Endothelial cell of umbilical vein (primary cell): ENCODE data around the gene SIGLEC15. TPM values are rescaled to one million over a fixed set of nuclear protein-coding genes. Genes with fewer than 3 reads are reported as not detected.

Source experiments
- BruUV-seq: library from RNA; stranded (reverse); fragments of 400-500 nt; replicated peaks from 2 replicates; lab custom pipeline; 2021; lab: Mats Ljungman, UMichigan
- CTCF ChIA-PET: fragments of 300-600, 350-600 bp; sonication (Branson Sonifier 250); formaldehyde crosslinking; loops from one replicate; lab custom pipeline; 2021; ENCODE audit warnings: antibody characterized with exemption, inconsistent platforms; lab: Charles Lee
- POLR2A ChIA-PET: fragments of 300-600, 350-600 bp; sonication (Branson Sonifier 250); formaldehyde crosslinking; loops from one replicate; lab custom pipeline; 2021; ENCODE audit warnings: antibody characterized with exemption, inconsistent platforms; lab: Charles Lee
- DNase-seq: peaks from one replicate; pipeline ENCODE4 v3.0.0-alpha.2; 2011; ENCODE audit warnings: low read depth, low spot score
- FAIRE-seq: peaks from 2 replicates; lab custom pipeline; 2011; peaks lifted over from hg19 to GRCh38; lab: Jason Lieb, UNC
- H2AFZ ChIP-seq: 2 replicates; pipeline ENCODE4 v1.6.0; 2012; ENCODE audit warnings: low read depth, low read length, control low read depth, inconsistent platforms
- H3K27ac ChIP-seq: 2 replicates; pipeline ENCODE4 v1.5.1; 2011; ENCODE audit warnings: low read depth, mild to moderate bottlenecking, control low read depth, low read length, moderate library complexity; ENCODE audit not compliant: insufficient read depth
- H3K27me3 ChIP-seq, 2 experiments: 2 replicates each; pipeline versions ENCODE4 v1.6.0 to v1.6.1; 2011; ENCODE audit warnings: low read length in 2 of 2, mixed read lengths in 1 of 2; ENCODE audit not compliant: control insufficient read depth in 2 of 2, insufficient read depth in 2 of 2
- H3K36me3 ChIP-seq, 2 experiments: 2 replicates in 1 of 2; 3 replicates in 1 of 2; pipeline ENCODE4 v1.5.1; 2011; ENCODE audit warnings: low read length in 2 of 2, mild to moderate bottlenecking in 1 of 2, moderate library complexity in 1 of 2; ENCODE audit not compliant: control insufficient read depth in 2 of 2, insufficient read depth in 2 of 2; ENCODE audit errors: extremely low read depth in 1 of 2
- H3K4me1 ChIP-seq: 3 replicates; pipeline ENCODE4 v1.5.1; 2011; ENCODE audit warnings: mild to moderate bottlenecking, low read length; ENCODE audit not compliant: control insufficient read depth, insufficient read depth; ENCODE audit errors: extremely low read depth
- H3K4me2 ChIP-seq: 2 replicates; pipeline ENCODE4 v1.6.1; 2011; ENCODE audit warnings: low read length, control low read depth, mixed read lengths; ENCODE audit not compliant: insufficient read depth
- H3K4me3 ChIP-seq, 3 experiments: fragments of 200-600 bp in 1 of 3; sonication (generic), shearing (Covaris generic) in 1 of 3; replicated peaks in 1 of 3; 2 replicates each; pipeline ENCODE4 v1.5.1; 2011 to 2016; ENCODE audit warnings: control low read depth in 3 of 3, low read length in 3 of 3, mild to moderate bottlenecking in 2 of 3, inconsistent platforms in 1 of 3, low read depth in 1 of 3, moderate library complexity in 1 of 3; ENCODE audit not compliant: insufficient read depth in 1 of 3
- H3K79me2 ChIP-seq: 2 replicates; pipeline ENCODE4 v1.6.0; 2012; ENCODE audit warnings: low read length, inconsistent platforms; ENCODE audit not compliant: control insufficient read depth, insufficient read depth
- H3K9ac ChIP-seq: replicated peaks from 2 replicates; pipeline ENCODE3; 2011; ENCODE audit warnings: low read length, control low read depth; ENCODE audit not compliant: insufficient read depth; ENCODE audit errors: extremely low read depth
- H3K9me1 ChIP-seq: replicated peaks from 3 replicates; pipeline ENCODE4 v1.6.0; 2011; ENCODE audit warnings: mild to moderate bottlenecking, low read length; ENCODE audit not compliant: control insufficient read depth, insufficient read depth; ENCODE audit errors: extremely low read depth
- H3K9me3 ChIP-seq: replicated peaks from 2 replicates; pipeline ENCODE4 v1.5.1; 2012; ENCODE audit warnings: low read length, inconsistent platforms; ENCODE audit not compliant: control insufficient read depth, insufficient read depth
- H4K20me1 ChIP-seq: replicated peaks from 2 replicates; pipeline ENCODE3; 2011; ENCODE audit warnings: mild to moderate bottlenecking, low read length; ENCODE audit not compliant: control insufficient read depth, insufficient read depth; ENCODE audit errors: extremely low read depth
- EZH2 ChIP-seq: IDR thresholded peaks from 2 replicates; pipeline ENCODE4 v1.6.1; 2012; ENCODE audit warnings: borderline replicate concordance, low read depth, mild to moderate bottlenecking, moderate library complexity, low read length, inconsistent platforms; ENCODE audit not compliant: severe bottlenecking
- FOS ChIP-seq: IDR thresholded peaks from 2 replicates; pipeline ENCODE4 v1.6.1; 2011; ENCODE audit warnings: mild to moderate bottlenecking, low read length, moderate library complexity, borderline replicate concordance; ENCODE audit not compliant: insufficient read depth
- JUN ChIP-seq: IDR thresholded peaks from 2 replicates; pipeline ENCODE4 v1.6.1; 2011; ENCODE audit warnings: borderline replicate concordance, low read depth; ENCODE audit not compliant: insufficient read length, insufficient read depth
- POLR2A ChIP-seq: IDR thresholded peaks from 2 replicates; pipeline ENCODE4 v1.6.1; 2012; ENCODE audit warnings: low read depth, mild to moderate bottlenecking, control low read depth, low read length
- dilution Hi-C: fragments of 300-500 bp; cut with MboI; formaldehyde crosslinking; loops from one replicate; pipeline ENCODE4 v1.15.0; 2019; ENCODE audit warnings: low sequenced_read_pairs; ENCODE audit not compliant: extremely low pct_ligation_motif_present
- intact Hi-C: fragments of 100-400 bp; cut with micrococcal nuclease; formaldehyde crosslinking; loops from one replicate; pipeline ENCODE4 v1.10.0; 2022
- polyA plus RNA-seq, 4 experiments: library from polyadenylated mRNA; depleted of rRNA in 3 of 4; stranded (reverse) in 3 of 4; unstranded in 1 of 4; fragments of >200 nt; gene quantifications; 2 replicates each; pipeline versions ENCODE4 v1.2.1 to v1.2.3, GENCODE V29; 2011 to 2012; ENCODE audit warnings: missing spikeins in 1 of 4
- total RNA-seq: library from RNA; stranded (reverse); gene quantifications from 2 replicates; pipeline ENCODE4 v1.2.3, GENCODE V29; 2021
- TF ChIP-seq, protein P1 (sequence below), 2 donors: IDR thresholded peaks; 1 replicate in 1 of 2; 2 replicates in 1 of 2; pipeline ENCODE4 v1.5.1; 2011; ENCODE audit warnings: low read length in 2 of 2, mild to moderate bottlenecking in 2 of 2, moderate library complexity in 2 of 2, control low read depth in 1 of 2, inconsistent platforms in 1 of 2, low read depth in 1 of 2; ENCODE audit not compliant: insufficient read depth in 1 of 2; ENCODE audit errors: extremely low read depth in 1 of 2
- TF ChIP-seq, protein P2 (sequence below): IDR thresholded peaks from 2 replicates; pipeline ENCODE4 v1.6.1; 2011; ENCODE audit not compliant: insufficient read depth, insufficient read length

The SIGLEC15 gene
- total and polyA plus RNA-seq, 2 donors (not counting 3 experiments of a cell fraction or from before 2014, with no cell fraction given): not detected

DNA sequence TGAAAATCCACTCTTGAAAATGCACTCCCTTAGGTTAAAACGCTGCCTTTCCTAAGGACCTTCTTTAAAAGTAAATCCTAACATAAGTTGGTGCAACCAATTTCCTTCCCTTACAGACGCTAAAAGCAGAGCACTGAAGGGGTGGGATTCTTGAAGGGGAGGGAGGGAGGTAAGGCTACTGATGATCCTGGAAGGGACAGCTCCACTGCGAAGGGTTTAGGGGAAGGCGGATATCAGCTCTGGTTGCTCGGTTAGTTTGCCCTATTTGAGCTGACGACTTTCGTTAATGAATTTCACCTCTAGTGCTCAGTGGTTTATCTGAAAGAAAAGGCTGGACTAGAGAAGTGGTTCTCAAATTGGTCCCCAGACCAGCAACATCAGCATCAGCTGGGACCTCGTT is 49.7 kb upstream of the SIGLEC15 start:
- FAIRE-seq (no peak), DNase-seq (no peak)
- no TSS peak for BruUV-seq
- peak overlapping the region; percentile 46 for H3K27ac ChIP-seq
- peaks cover 9% of the 10 kb centered on the region for H3K4me1 ChIP-seq
- CTCF ChIA-PET: interaction anchor here (1.0 to 2.7 kb wide), 17 partner anchors 9 to 64 kb away, joined by 3 to 25 read pairs (median 5); partner anchors contain the start of gene SLC14A1
- peaks cover 5 to 16% of the 10 kb centered on the region in 2 experiments for H3K27me3 ChIP-seq
- H3K4me3 ChIP-seq: peak overlapping the region in 2 of 3 experiments; percentile 55 to 62
- H4K20me1 ChIP-seq: no peaks in the 10 kb centered on the region
- H3K36me3 ChIP-seq: no peaks in the 10 kb centered on the region
- no peaks in the 10 kb centered on the region for H3K9me1 ChIP-seq
- intact Hi-C loops (loop anchor here (1.0 kb wide), 3 partner anchors 19 to 64 kb away; no protein-coding TSS in a partner anchor), dilution Hi-C loops (no loop called here)
- peak overlapping the region; percentile 80 for H3K9ac ChIP-seq
- peak overlapping the region; percentile 86 for H2AFZ ChIP-seq
- peak overlapping the region; percentile 74 for H3K4me2 ChIP-seq
- no peaks in the 10 kb centered on the region for H3K9me3 ChIP-seq
- POLR2A ChIA-PET: interaction anchor here (1.0 to 1.4 kb wide), 4 partner anchors 11 to 64 kb away, joined by 3 to 8 read pairs (median 4); no protein-coding TSS in a partner anchor
- TF ChIP-seq POLR2A (no peak), FOS (no peak), EZH2 (no peak), JUN (no peak)
- TF ChIP-seq, protein P1, sequence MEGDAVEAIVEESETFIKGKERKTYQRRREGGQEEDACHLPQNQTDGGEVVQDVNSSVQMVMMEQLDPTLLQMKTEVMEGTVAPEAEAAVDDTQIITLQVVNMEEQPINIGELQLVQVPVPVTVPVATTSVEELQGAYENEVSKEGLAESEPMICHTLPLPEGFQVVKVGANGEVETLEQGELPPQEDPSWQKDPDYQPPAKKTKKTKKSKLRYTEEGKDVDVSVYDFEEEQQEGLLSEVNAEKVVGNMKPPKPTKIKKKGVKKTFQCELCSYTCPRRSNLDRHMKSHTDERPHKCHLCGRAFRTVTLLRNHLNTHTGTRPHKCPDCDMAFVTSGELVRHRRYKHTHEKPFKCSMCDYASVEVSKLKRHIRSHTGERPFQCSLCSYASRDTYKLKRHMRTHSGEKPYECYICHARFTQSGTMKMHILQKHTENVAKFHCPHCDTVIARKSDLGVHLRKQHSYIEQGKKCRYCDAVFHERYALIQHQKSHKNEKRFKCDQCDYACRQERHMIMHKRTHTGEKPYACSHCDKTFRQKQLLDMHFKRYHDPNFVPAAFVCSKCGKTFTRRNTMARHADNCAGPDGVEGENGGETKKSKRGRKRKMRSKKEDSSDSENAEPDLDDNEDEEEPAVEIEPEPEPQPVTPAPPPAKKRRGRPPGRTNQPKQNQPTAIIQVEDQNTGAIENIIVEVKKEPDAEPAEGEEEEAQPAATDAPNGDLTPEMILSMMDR (IDR thresholded peaks at IDR 0.05; ENCODE audit: extremely low read depth in 1 of 2, insufficient read depth in 1 of 2, low read depth in 1 of 2, low read length in 2 of 2): no peak
- TF ChIP-seq, protein P2, sequence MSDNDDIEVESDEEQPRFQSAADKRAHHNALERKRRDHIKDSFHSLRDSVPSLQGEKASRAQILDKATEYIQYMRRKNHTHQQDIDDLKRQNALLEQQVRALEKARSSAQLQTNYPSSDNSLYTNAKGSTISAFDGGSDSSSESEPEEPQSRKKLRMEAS: no peak
- H3K79me2 ChIP-seq: no peaks in the 10 kb centered on the region
